H1 (cell line): Measurements from ENCODE around the gene TRIM7. TPM values are rescaled to one million over a fixed set of nuclear protein-coding genes. Genes with fewer than 3 reads are reported as not detected.

ENCODE experiments used
- ASH2L ChIP-seq: fragments of 200-600, 300-600 bp; sonication (generic); IDR thresholded peaks from one replicate; pipeline ENCODE4 v1.7.1; 2017; ENCODE audit warnings: low read length
- ATF3 ChIP-seq: IDR thresholded peaks from 2 replicates; pipeline ENCODE4 v1.6.1; 2011; ENCODE audit warnings: low read depth, mild to moderate bottlenecking, low read length; ENCODE audit not compliant: insufficient read depth
- JUN ChIP-seq: IDR thresholded peaks from 2 replicates; pipeline ENCODE4 v1.6.1; 2011; ENCODE audit warnings: low read depth, mild to moderate bottlenecking, improper control_type of control experiment, low read length
- KDM4A ChIP-seq: IDR thresholded peaks from one replicate; pipeline ENCODE4 v1.7.1; 2012; ENCODE audit warnings: low read depth, mild to moderate bottlenecking, moderate library complexity, low read length, inconsistent platforms; ENCODE audit not compliant: severe bottlenecking
- MAFK ChIP-seq: IDR thresholded peaks from 2 replicates; pipeline ENCODE4 v1.6.1; 2012; ENCODE audit warnings: low read depth, mild to moderate bottlenecking, improper control_type of control experiment, low read length
- SAP30 ChIP-seq: fragments of 300-600 bp; sonication (generic); IDR thresholded peaks from 2 replicates; pipeline ENCODE4 v1.7.1; 2012; ENCODE audit warnings: low read length, moderate library complexity, mild to moderate bottlenecking, inconsistent platforms; ENCODE audit not compliant: insufficient read depth, insufficient replicate concordance
- TAF7 ChIP-seq: optimal IDR thresholded peaks from 2 replicates; pipeline ENCODE3; 2011; ENCODE audit warnings: low read depth, mild to moderate bottlenecking, inconsistent platforms, low read length, moderate library complexity, borderline replicate concordance
- TEAD4 ChIP-seq: IDR thresholded peaks from 2 replicates; pipeline ENCODE4 v1.6.1; 2012; ENCODE audit warnings: low read depth, low read length, inconsistent platforms, mixed read lengths
- polyA plus RNA-seq, 7 experiments: library from polyadenylated mRNA; depleted of rRNA in 3 of 7; stranded (reverse) in 5 of 7; unstranded in 2 of 7; fragments of >200 nt in 5 of 7; fragments of 200-250 nt in 2 of 7; gene quantifications; 1 replicate in 5 of 7; 2 replicates in 1 of 7; 4 replicates in 1 of 7; pipeline versions ENCODE4 v1.2.1 to v1.2.3, GENCODE V29; 2011 to 2013; ENCODE audit warnings: missing spikeins in 2 of 7, mixed read lengths in 2 of 7
- total RNA-seq: library from RNA; stranded (reverse); fragmentation: NEBNext Ultra II Directional; extraction: Animal tissue kit (Norgen Biotek cat#: 25700); gene quantifications from 2 replicates; pipeline ENCODE4 v1.2.1, GENCODE V29; 2021
- TF ChIP-seq, protein P1 (sequence below): fragments of 300-600 bp; sonication (generic); IDR thresholded peaks from 2 replicates; pipeline ENCODE4 v1.7.1; 2012; ENCODE audit warnings: low read length, moderate library complexity, mild to moderate bottlenecking, inconsistent platforms; ENCODE audit not compliant: insufficient replicate concordance

Gene TRIM7
- total and polyA plus RNA-seq, 2 of the 8 experiments (the other 6 are each of a cell fraction or from before 2014, with no cell fraction given), result 0.36 to 0.47 TPM

DNA sequence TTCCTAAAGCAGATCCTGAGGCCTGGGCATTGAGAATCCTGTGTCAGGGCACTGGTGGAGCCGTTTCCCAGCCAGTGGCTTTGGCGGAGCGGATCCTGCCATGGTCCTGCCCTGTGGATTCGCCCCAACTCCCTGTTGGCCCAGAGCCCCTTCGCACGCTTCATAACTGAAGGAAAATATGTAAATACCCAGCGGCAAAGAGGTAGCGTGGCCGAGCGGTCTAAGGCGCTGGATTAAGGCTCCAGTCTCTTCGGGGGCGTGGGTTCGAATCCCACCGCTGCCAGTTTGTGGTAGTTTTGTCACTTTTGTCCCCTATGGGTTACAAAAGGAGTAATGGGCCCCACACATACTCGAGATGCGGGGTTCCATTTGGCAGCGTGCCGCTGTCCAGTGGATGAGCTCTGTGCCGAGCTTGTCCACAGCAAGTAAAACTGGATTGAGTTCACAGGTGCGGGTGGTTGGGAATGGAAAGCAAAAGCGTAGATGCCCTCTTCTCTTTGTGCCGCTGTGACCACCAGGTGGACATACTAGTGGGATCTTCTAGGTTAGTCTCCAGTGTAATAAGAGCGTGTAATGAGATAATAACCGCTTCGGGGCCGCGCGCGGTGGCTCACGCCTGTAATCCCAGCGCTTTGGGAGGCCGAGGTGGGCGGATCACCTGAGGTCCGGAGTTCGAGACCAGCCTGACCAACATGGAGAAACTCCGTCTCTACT lies 17.3 kb downstream of the TRIM7 start (continued):
- TF ChIP-seq, protein P1, sequence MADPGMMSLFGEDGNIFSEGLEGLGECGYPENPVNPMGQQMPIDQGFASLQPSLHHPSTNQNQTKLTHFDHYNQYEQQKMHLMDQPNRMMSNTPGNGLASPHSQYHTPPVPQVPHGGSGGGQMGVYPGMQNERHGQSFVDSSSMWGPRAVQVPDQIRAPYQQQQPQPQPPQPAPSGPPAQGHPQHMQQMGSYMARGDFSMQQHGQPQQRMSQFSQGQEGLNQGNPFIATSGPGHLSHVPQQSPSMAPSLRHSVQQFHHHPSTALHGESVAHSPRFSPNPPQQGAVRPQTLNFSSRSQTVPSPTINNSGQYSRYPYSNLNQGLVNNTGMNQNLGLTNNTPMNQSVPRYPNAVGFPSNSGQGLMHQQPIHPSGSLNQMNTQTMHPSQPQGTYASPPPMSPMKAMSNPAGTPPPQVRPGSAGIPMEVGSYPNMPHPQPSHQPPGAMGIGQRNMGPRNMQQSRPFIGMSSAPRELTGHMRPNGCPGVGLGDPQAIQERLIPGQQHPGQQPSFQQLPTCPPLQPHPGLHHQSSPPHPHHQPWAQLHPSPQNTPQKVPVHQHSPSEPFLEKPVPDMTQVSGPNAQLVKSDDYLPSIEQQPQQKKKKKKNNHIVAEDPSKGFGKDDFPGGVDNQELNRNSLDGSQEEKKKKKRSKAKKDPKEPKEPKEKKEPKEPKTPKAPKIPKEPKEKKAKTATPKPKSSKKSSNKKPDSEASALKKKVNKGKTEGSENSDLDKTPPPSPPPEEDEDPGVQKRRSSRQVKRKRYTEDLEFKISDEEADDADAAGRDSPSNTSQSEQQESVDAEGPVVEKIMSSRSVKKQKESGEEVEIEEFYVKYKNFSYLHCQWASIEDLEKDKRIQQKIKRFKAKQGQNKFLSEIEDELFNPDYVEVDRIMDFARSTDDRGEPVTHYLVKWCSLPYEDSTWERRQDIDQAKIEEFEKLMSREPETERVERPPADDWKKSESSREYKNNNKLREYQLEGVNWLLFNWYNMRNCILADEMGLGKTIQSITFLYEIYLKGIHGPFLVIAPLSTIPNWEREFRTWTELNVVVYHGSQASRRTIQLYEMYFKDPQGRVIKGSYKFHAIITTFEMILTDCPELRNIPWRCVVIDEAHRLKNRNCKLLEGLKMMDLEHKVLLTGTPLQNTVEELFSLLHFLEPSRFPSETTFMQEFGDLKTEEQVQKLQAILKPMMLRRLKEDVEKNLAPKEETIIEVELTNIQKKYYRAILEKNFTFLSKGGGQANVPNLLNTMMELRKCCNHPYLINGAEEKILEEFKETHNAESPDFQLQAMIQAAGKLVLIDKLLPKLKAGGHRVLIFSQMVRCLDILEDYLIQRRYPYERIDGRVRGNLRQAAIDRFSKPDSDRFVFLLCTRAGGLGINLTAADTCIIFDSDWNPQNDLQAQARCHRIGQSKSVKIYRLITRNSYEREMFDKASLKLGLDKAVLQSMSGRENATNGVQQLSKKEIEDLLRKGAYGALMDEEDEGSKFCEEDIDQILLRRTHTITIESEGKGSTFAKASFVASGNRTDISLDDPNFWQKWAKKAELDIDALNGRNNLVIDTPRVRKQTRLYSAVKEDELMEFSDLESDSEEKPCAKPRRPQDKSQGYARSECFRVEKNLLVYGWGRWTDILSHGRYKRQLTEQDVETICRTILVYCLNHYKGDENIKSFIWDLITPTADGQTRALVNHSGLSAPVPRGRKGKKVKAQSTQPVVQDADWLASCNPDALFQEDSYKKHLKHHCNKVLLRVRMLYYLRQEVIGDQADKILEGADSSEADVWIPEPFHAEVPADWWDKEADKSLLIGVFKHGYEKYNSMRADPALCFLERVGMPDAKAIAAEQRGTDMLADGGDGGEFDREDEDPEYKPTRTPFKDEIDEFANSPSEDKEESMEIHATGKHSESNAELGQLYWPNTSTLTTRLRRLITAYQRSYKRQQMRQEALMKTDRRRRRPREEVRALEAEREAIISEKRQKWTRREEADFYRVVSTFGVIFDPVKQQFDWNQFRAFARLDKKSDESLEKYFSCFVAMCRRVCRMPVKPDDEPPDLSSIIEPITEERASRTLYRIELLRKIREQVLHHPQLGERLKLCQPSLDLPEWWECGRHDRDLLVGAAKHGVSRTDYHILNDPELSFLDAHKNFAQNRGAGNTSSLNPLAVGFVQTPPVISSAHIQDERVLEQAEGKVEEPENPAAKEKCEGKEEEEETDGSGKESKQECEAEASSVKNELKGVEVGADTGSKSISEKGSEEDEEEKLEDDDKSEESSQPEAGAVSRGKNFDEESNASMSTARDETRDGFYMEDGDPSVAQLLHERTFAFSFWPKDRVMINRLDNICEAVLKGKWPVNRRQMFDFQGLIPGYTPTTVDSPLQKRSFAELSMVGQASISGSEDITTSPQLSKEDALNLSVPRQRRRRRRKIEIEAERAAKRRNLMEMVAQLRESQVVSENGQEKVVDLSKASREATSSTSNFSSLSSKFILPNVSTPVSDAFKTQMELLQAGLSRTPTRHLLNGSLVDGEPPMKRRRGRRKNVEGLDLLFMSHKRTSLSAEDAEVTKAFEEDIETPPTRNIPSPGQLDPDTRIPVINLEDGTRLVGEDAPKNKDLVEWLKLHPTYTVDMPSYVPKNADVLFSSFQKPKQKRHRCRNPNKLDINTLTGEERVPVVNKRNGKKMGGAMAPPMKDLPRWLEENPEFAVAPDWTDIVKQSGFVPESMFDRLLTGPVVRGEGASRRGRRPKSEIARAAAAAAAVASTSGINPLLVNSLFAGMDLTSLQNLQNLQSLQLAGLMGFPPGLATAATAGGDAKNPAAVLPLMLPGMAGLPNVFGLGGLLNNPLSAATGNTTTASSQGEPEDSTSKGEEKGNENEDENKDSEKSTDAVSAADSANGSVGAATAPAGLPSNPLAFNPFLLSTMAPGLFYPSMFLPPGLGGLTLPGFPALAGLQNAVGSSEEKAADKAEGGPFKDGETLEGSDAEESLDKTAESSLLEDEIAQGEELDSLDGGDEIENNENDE, result no peak
- TF ChIP-seq JUN (0 out of 2 replicates have a peak, but pooled peaks have one; percentile 1), ATF3 (no peak), SAP30 (no peak), ASH2L (peak; percentile 80), MAFK (peak; percentile 72; the same call in 1 of the 2 replicates), TEAD4 (peak; percentile 80), TAF7 (no peak), KDM4A (peak; percentile 4)
